IMR-90 (cell line): ENCODE results near the gene IFI27L1. TPM values are rescaled to one million over a fixed set of nuclear protein-coding genes. Genes with fewer than 3 reads are reported as not detected.

Experiments used
- ATAC-seq: fragments of 200-7000 bp; cut with Tn5 transposase; 2 replicates; pipeline ENCODE4 v1.9.1; 2020; ENCODE audit warnings: low read depth, mild to moderate bottlenecking, moderate library complexity
- BruUV-seq: library from RNA; stranded (reverse); fragments of 400-500 nt; replicated peaks from 2 replicates; lab custom pipeline; 2021; lab: Mats Ljungman, UMichigan
- CTCF ChIA-PET: fragments of 300-600 bp; formaldehyde crosslinking; extraction: SDS; loops from one replicate; lab custom pipeline; 2021; ENCODE audit warnings: antibody characterized with exemption; lab: Yijun Ruan, JAX
- POLR2A ChIA-PET: fragments of 300-600 bp; sonication (Branson Sonifier 250); formaldehyde crosslinking; loops from one replicate; lab custom pipeline; 2022; ENCODE audit warnings: antibody characterized with exemption; ENCODE audit not compliant: unreplicated experiment; lab: Charles Lee
- DNase-seq: peaks from one replicate; pipeline ENCODE4 v3.0.0; 2013
- H2AFZ ChIP-seq: replicated peaks from 2 replicates; pipeline ENCODE3; 2013; ENCODE audit warnings: low read length, mild to moderate bottlenecking; ENCODE audit not compliant: poor library complexity
- H2AK5ac ChIP-seq: 2 replicates; pipeline ENCODE4 v1.6.1; 2013; ENCODE audit warnings: low read depth, low read length, inconsistent platforms
- H2AK9ac ChIP-seq: replicated peaks from 2 replicates; pipeline ENCODE3; 2013; ENCODE audit warnings: mild to moderate bottlenecking, low read depth, low read length, moderate library complexity; ENCODE audit not compliant: poor library complexity
- H2BK120ac ChIP-seq: 2 replicates; pipeline ENCODE4 v1.6.1; 2013; ENCODE audit warnings: low read depth, low read length, inconsistent platforms
- H2BK15ac ChIP-seq: 3 replicates; pipeline ENCODE4 v1.6.1; 2013; ENCODE audit warnings: low read depth, low read length, inconsistent platforms
- H2BK20ac ChIP-seq: 2 replicates; pipeline ENCODE4 v1.6.1; 2013; ENCODE audit warnings: low read depth, mild to moderate bottlenecking, inconsistent platforms, low read length, moderate library complexity
- H2BK5ac ChIP-seq: 2 replicates; pipeline ENCODE4 v1.6.1; 2013; ENCODE audit warnings: mild to moderate bottlenecking, low read depth, low read length, inconsistent platforms; ENCODE audit not compliant: poor library complexity, severe bottlenecking
- H3K14ac ChIP-seq: replicated peaks from 2 replicates; pipeline ENCODE4 v1.6.1; 2013; ENCODE audit warnings: low read depth, low read length, inconsistent platforms
- H3K18ac ChIP-seq: 2 replicates; pipeline ENCODE4 v1.6.1; 2013; ENCODE audit warnings: low read depth, low read length, control low read depth
- H3K23ac ChIP-seq: 2 replicates; pipeline ENCODE4 v1.6.1; 2013; ENCODE audit warnings: low read depth, low read length, inconsistent platforms
- H3K27ac ChIP-seq: 2 replicates; pipeline ENCODE4 v1.5.1; 2013; ENCODE audit warnings: mild to moderate bottlenecking, control low read depth, low read length; ENCODE audit not compliant: insufficient read depth
- H3K27me3 ChIP-seq: 2 replicates; pipeline ENCODE4 v1.6.1; 2013; ENCODE audit warnings: low read length; ENCODE audit not compliant: control insufficient read depth, insufficient read depth
- H3K36me3 ChIP-seq: 2 replicates; pipeline ENCODE4 v1.6.1; 2013; ENCODE audit warnings: low read length, mixed read lengths; ENCODE audit not compliant: control insufficient read depth, insufficient read depth
- H3K4ac ChIP-seq: 2 replicates; pipeline ENCODE4 v1.6.1; 2013; ENCODE audit warnings: low read depth, low read length, inconsistent platforms
- H3K4me1 ChIP-seq: 2 replicates; pipeline ENCODE4 v1.6.1; 2013; ENCODE audit warnings: low read length, mixed read lengths; ENCODE audit not compliant: control insufficient read depth, insufficient read depth
- H3K4me2 ChIP-seq: 2 replicates; pipeline ENCODE4 v1.6.1; 2013; ENCODE audit warnings: low read depth, mild to moderate bottlenecking, control low read depth, low read length, moderate library complexity
- H3K4me3 ChIP-seq: 2 replicates; pipeline ENCODE4 v1.5.1; 2013; ENCODE audit warnings: low read depth, mild to moderate bottlenecking, control low read depth, low read length, moderate library complexity; ENCODE audit not compliant: insufficient read depth
- H3K56ac ChIP-seq: 2 replicates; pipeline ENCODE4 v1.6.1; 2013; ENCODE audit warnings: low read length, inconsistent platforms; ENCODE audit not compliant: insufficient read depth; ENCODE audit errors: extremely low read depth
- H3K79me1 ChIP-seq, 2 experiments: 2 replicates each; pipeline ENCODE4 v1.6.1; 2013; ENCODE audit warnings: low read length in 2 of 2, inconsistent platforms in 1 of 2, low read depth in 1 of 2
- H3K9ac ChIP-seq: 2 replicates; pipeline ENCODE4 v1.6.1; 2013; ENCODE audit warnings: low read depth, low read length, control low read depth
- H3K9me1 ChIP-seq: 2 replicates; pipeline ENCODE4 v1.6.1; 2013; ENCODE audit warnings: low read length, inconsistent platforms; ENCODE audit not compliant: insufficient read depth
- H3K9me3 ChIP-seq: 2 replicates; pipeline ENCODE4 v1.6.1; 2013; ENCODE audit warnings: low read length; ENCODE audit not compliant: control insufficient read depth, insufficient read depth
- H4K20me1 ChIP-seq: 2 replicates; pipeline ENCODE4 v1.6.1; 2013; ENCODE audit warnings: low read length, inconsistent platforms; ENCODE audit not compliant: insufficient read depth
- H4K5ac ChIP-seq: 2 replicates; pipeline ENCODE4 v1.6.1; 2013; ENCODE audit warnings: mild to moderate bottlenecking, low read depth, low read length, control low read depth
- H4K8ac ChIP-seq, 2 experiments: 2 replicates each; pipeline ENCODE4 v1.6.1; 2013; ENCODE audit warnings: low read depth in 2 of 2, low read length in 2 of 2, control low read depth in 1 of 2, inconsistent platforms in 1 of 2
- H4K91ac ChIP-seq: 2 replicates; pipeline ENCODE4 v1.6.1; 2013; ENCODE audit warnings: low read depth, low read length, inconsistent platforms; ENCODE audit not compliant: insufficient read depth
- BHLHE40 ChIP-seq: fragments of 150-350 bp; IDR thresholded peaks from 2 replicates; pipeline ENCODE4 v1.6.1; 2016; ENCODE audit warnings: mild to moderate bottlenecking, low read depth, low read length
- FOS ChIP-seq: fragments of 150-350 bp; IDR thresholded peaks from 2 replicates; pipeline ENCODE4 v1.6.1; 2016; ENCODE audit warnings: low read depth, low read length
- MAZ ChIP-seq: IDR thresholded peaks from 2 replicates; pipeline ENCODE4 v1.6.1; 2012; ENCODE audit warnings: low read depth, mild to moderate bottlenecking, low read length, improper control_type of control experiment, moderate library complexity, borderline replicate concordance
- RCOR1 ChIP-seq: IDR thresholded peaks from 2 replicates; pipeline ENCODE4 v1.6.1; 2012; ENCODE audit warnings: mild to moderate bottlenecking, low read length, improper control_type of control experiment; ENCODE audit not compliant: insufficient replicate concordance
- WGBS, 2 experiments: methylation state at CpG; one replicate each; pipeline versions ENCODE4 v1.1.5 to v1.1.7; 2013; ENCODE audit warnings: missing lambda C conversion rate in 2 of 2; ENCODE audit not compliant: insufficient read length in 1 of 2; ENCODE audit errors: extremely low coverage in 2 of 2; 5-methylcytosine and 5-hydroxymethylcytosine counted together
- dilution Hi-C: fragments of 300-500 bp; cut with HindIII; formaldehyde crosslinking; loops from one replicate; pipeline ENCODE4 v1.14.3; 2018; ENCODE audit warnings: low sequenced_read_pairs; ENCODE audit not compliant: unreplicated experiment
- in situ Hi-C: fragments of 300-500 bp; cut with MboI; formaldehyde crosslinking; loops from 3 replicates; pipeline ENCODE4 v1.14.3; 2019; ENCODE audit warnings: low sequenced_read_pairs, inconsistent platforms, mixed read lengths
- intact Hi-C: fragments of 100-400 bp; cut with micrococcal nuclease; formaldehyde crosslinking; loops from 2 replicates; pipeline ENCODE4 v1.10.0; 2022
- polyA plus RNA-seq, 3 experiments: library from polyadenylated mRNA; depleted of rRNA; stranded (reverse); fragments of >200 nt; gene quantifications; 2 replicates each; pipeline ENCODE4 v1.2.3, GENCODE V29; 2012; ENCODE audit warnings: low replicate concordance in 1 of 3
- total RNA-seq: library from RNA; depleted of rRNA; stranded (reverse); fragments of >200 nt; gene quantifications from 2 replicates; pipeline ENCODE4 v1.2.3, GENCODE V29; 2012
- TF ChIP-seq, protein P1 (sequence below): fragments of 150-350 bp; IDR thresholded peaks from 2 replicates; pipeline ENCODE4 v1.6.1; 2017; ENCODE audit warnings: mild to moderate bottlenecking, antibody characterized with exemption, low read length, low read depth

IFI27L1 gene
- total and polyA plus RNA-seq, 2 of the 4 experiments (the other 2 are of a cell fraction): 13.3 to 24.3 TPM

DNA sequence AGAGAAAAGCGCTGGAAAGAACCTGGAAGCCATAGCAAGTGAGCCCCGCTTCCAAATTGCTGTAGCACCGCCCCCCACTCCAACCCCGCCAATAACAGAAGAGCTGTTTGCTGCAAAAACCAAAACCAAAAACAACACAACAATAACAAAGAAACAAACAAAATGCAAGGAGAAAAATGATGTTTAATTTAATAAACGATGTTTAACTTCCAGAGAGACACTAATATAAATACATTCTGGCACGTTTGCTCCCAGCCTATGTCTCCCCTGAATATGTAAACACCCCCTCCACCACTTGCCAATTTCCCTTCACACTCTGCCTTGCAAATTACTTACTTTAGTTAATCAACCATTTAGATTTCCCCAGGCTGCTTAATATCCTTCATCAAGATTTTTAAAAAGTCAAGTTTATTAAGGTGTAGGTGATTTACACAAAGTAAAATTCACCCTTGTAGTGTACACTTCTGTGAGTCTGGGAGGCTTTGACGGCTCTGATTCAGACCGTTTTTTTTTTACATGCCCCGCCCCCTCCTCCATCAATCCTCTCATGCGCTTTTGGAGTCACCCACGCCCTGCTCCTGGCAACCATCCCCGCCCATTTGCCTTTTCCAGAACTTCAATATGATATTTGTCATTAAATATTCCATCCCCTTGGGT lies 48.8 kb downstream of the IFI27L1 start:
- DNase-seq: peak; percentile 34
- no TSS peak for BruUV-seq
- H3K9me1 ChIP-seq: peaks cover 5% of the 10 kb centered on the region; the same call in 1 of the 2 replicates
- no peak overlapping the region for H4K91ac ChIP-seq
- H3K9ac ChIP-seq: peak overlapping the region; percentile 50
- H3K36me3 ChIP-seq: peaks cover 12% of the 10 kb centered on the region
- H2BK15ac ChIP-seq: no peak overlapping the region
- POLR2A ChIA-PET: interaction anchor here (0.7 to 1.2 kb wide), 2 partner anchors 36 to 119 kb away, joined by 4 to 12 read pairs; no protein-coding TSS in a partner anchor
- 0% methylated on average over 1 of the region's 12 CpGs; no CpG with 5 or more reads in 1 of the 2 experiments for WGBS, 2 experiments
- intact Hi-C loops (loop anchor here (2.0 to 5.0 kb wide), 2 partner anchors 49 to 357 kb away; partner anchors contain the start of genes DDX24 and IFI27L1), in situ Hi-C loops (loop anchor here (10.0 kb wide), 1 partner anchor 185 kb away; no protein-coding TSS in a partner anchor), dilution Hi-C loops (no loop called here)
- TF ChIP-seq RCOR1 (no peak), MAZ (no peak), BHLHE40 (no peak), FOS (no peak)
- TF ChIP-seq, protein P1, sequence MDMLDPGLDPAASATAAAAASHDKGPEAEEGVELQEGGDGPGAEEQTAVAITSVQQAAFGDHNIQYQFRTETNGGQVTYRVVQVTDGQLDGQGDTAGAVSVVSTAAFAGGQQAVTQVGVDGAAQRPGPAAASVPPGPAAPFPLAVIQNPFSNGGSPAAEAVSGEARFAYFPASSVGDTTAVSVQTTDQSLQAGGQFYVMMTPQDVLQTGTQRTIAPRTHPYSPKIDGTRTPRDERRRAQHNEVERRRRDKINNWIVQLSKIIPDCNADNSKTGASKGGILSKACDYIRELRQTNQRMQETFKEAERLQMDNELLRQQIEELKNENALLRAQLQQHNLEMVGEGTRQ: no peak
- H3K9me3 ChIP-seq: no peaks in the 10 kb centered on the region
- 0 out of 2 replicates have a peak overlapping the region, but pooled peaks have one; percentile 30 for H4K5ac ChIP-seq
- peak overlapping the region; percentile 95 for H3K4me2 ChIP-seq
- H3K4me1 ChIP-seq: peaks cover 5% of the 10 kb centered on the region
- CTCF ChIA-PET: no interaction called here
- H2AK9ac ChIP-seq: no peak overlapping the region
- peak overlapping the region; percentile 97 for H2AFZ ChIP-seq
- H3K56ac ChIP-seq: peak overlapping the region; percentile 29; the same call in 1 of the 2 replicates
- no peak overlapping the region for H2BK120ac ChIP-seq
- H3K4me3 ChIP-seq: peak overlapping the region; percentile 92
- H2AK5ac ChIP-seq: no peak overlapping the region
- no peaks in the 10 kb centered on the region for H4K20me1 ChIP-seq
- no peak overlapping the region for H3K18ac ChIP-seq
- no peak overlapping the region for H2BK20ac ChIP-seq
- peak overlapping the region; percentile 4; the same call in 1 of the 2 replicates for H3K4ac ChIP-seq
- no peak overlapping the region for H2BK5ac ChIP-seq
- no peaks in the 10 kb centered on the region for H3K27me3 ChIP-seq
- H3K23ac ChIP-seq: no peak overlapping the region
- H4K8ac ChIP-seq: peak overlapping the region; percentile 21 to 64; a peak in 3 of 4 replicates
- H3K79me1 ChIP-seq: peaks cover 0 to 14% of the 10 kb centered on the region in 2 experiments; a peak in 1 of 4 replicates
- no peak for ATAC-seq
- H3K27ac ChIP-seq: no peak overlapping the region
- no peak overlapping the region for H3K14ac ChIP-seq
